Osteoblast (primary cell): Measurements from ENCODE around the gene ATP6V1C2. TPM values are rescaled to one million over a fixed set of nuclear protein-coding genes. Genes with fewer than 3 reads are reported as not detected.

Experiments used
- DNase-seq: peaks from one replicate; pipeline ENCODE4 v3.0.0; 2011; ENCODE audit warnings: low spot score, mixed read lengths; ENCODE audit not compliant: insufficient read length; ENCODE audit errors: missing footprints
- H2AFZ ChIP-seq: 2 replicates; pipeline ENCODE4 v1.6.0; 2011; ENCODE audit warnings: mild to moderate bottlenecking, low read length
- H3K27ac ChIP-seq: 2 replicates; pipeline ENCODE4 v1.5.1; 2011; ENCODE audit warnings: mild to moderate bottlenecking, low read depth, low read length, moderate library complexity
- H3K27me3 ChIP-seq: 2 replicates; pipeline ENCODE4 v1.6.0; 2012; ENCODE audit warnings: mild to moderate bottlenecking, control low read depth, inconsistent platforms, low read length, moderate library complexity; ENCODE audit not compliant: insufficient read depth
- H3K36me3 ChIP-seq: 2 replicates; pipeline ENCODE4 v1.5.1; 2011; ENCODE audit warnings: mild to moderate bottlenecking, low read length, control low read depth, moderate library complexity; ENCODE audit not compliant: insufficient read depth
- H3K4me1 ChIP-seq: 2 replicates; pipeline ENCODE4 v1.5.1; 2011; ENCODE audit warnings: mild to moderate bottlenecking, low read length, control low read depth, moderate library complexity; ENCODE audit not compliant: insufficient read depth
- H3K4me2 ChIP-seq: 2 replicates; pipeline ENCODE4 v1.6.0; 2011; ENCODE audit warnings: mild to moderate bottlenecking, low read length; ENCODE audit not compliant: insufficient read depth
- H3K4me3 ChIP-seq: fragments of 200-600 bp; sonication (generic); 3 replicates; pipeline ENCODE4 v1.5.1; 2012; ENCODE audit warnings: mild to moderate bottlenecking, low read length, inconsistent platforms; ENCODE audit not compliant: insufficient read depth
- H3K79me2 ChIP-seq: 2 replicates; pipeline ENCODE4 v1.6.0; 2012; ENCODE audit warnings: mild to moderate bottlenecking, low read length, control low read depth, inconsistent platforms; ENCODE audit not compliant: insufficient read depth
- H3K9me3 ChIP-seq: 2 replicates; pipeline ENCODE4 v1.5.1; 2011; ENCODE audit warnings: low read depth, low read length, control low read depth
- H4K20me1 ChIP-seq: 2 replicates; pipeline ENCODE4 v1.6.0; 2012; ENCODE audit warnings: mild to moderate bottlenecking, low read length, control low read depth; ENCODE audit not compliant: insufficient read depth
- CTCF ChIP-seq: IDR thresholded peaks from 2 replicates; pipeline ENCODE4 v1.5.1; 2011; ENCODE audit warnings: mild to moderate bottlenecking, low read depth, low read length, moderate library complexity; ENCODE audit errors: extremely low read depth
- total RNA-seq: library from RNA; depleted of rRNA; stranded (reverse); fragments of >200 nt; gene quantifications from 2 replicates; pipeline ENCODE4 v1.2.3, GENCODE V29; 2012

The ATP6V1C2 gene
- total RNA-seq, 1 donor = under 0.01 TPM

GRCh38 chr2:10691521-10691920 is 29.9 kb upstream of the ATP6V1C2 start:
- no peak overlapping the region for H3K4me3 ChIP-seq
- TF ChIP-seq CTCF = no peak
- no peaks in the 10 kb centered on the region for H3K9me3 ChIP-seq
- H3K36me3 ChIP-seq = peaks cover 3% of the 10 kb centered on the region
- peaks cover 16% of the 10 kb centered on the region for H3K4me1 ChIP-seq
- no peaks in the 10 kb centered on the region for H3K27me3 ChIP-seq
- H3K27ac ChIP-seq = no peak overlapping the region
- peaks cover 35% of the 10 kb centered on the region for H3K79me2 ChIP-seq
- H4K20me1 ChIP-seq = peaks cover 24% of the 10 kb centered on the region
- H2AFZ ChIP-seq = no peak overlapping the region
- DNase-seq = no peak
- H3K4me2 ChIP-seq = no peak overlapping the region

- Histone ChIP-seq H3K27ac (no peak overlapping the region), H3K36me3 (no peaks in the 10 kb centered on the region), H3K27me3 (peaks cover 6% of the 10 kb centered on the region), H3K4me2 (no peak overlapping the region), H3K79me2 (no peaks in the 10 kb centered on the region), H3K4me3 (no peak overlapping the region), H3K9me3 (no peaks in the 10 kb centered on the region), H3K4me1 (no peaks in the 10 kb centered on the region), H2AFZ (no peak overlapping the region), H4K20me1 (no peaks in the 10 kb centered on the region)
- DNase-seq = no peak
- TF ChIP-seq CTCF = no peak
Observed at GRCh38 chr2:10700078-10700803, 21.2 kb upstream of the ATP6V1C2 start.

GRCh38 chr2:10704034-10704594 is 17.3 kb upstream of the ATP6V1C2 start:
- no peaks in the 10 kb centered on the region for H3K4me1 ChIP-seq
- no peak for DNase-seq

More at GRCh38 chr2:10704034-10704594, 17.3 kb upstream of the ATP6V1C2 start:
- H3K36me3 ChIP-seq = no peaks in the 10 kb centered on the region
- H3K27me3 ChIP-seq = peaks cover 13% of the 10 kb centered on the region
- no peak for TF ChIP-seq CTCF
- H3K9me3 ChIP-seq = no peaks in the 10 kb centered on the region
- H4K20me1 ChIP-seq = no peaks in the 10 kb centered on the region
- H2AFZ ChIP-seq = no peak overlapping the region
- H3K27ac ChIP-seq = no peak overlapping the region
- no peak overlapping the region for H3K4me2 ChIP-seq
- H3K79me2 ChIP-seq = no peaks in the 10 kb centered on the region
- H3K4me3 ChIP-seq = no peak overlapping the region
